Liver (tissue), 9 donors: Measurements from ENCODE around the gene ERN1. TPM values are rescaled to one million over a fixed set of nuclear protein-coding genes. Genes with fewer than 3 reads are reported as not detected.

Source experiments
- DNase-seq: peaks from one replicate; pipeline ENCODE4 v3.0.0-alpha.2; 2017; ENCODE audit warnings: low spot score
- H3K27ac ChIP-seq, 2 donors: one replicate each; pipeline ENCODE4 v1.7.0; 2013; ENCODE audit warnings: inconsistent platforms in 2 of 2, low read length in 2 of 2, control low read depth in 1 of 2, low read depth in 1 of 2, mild to moderate bottlenecking in 1 of 2
- H3K27me3 ChIP-seq, 4 donors: one replicate each; pipeline versions ENCODE4 v1.6.1 to v1.7.0; 2013; ENCODE audit warnings: low read length in 3 of 4, inconsistent platforms in 1 of 4, mild to moderate bottlenecking in 1 of 4, moderate library complexity in 1 of 4; ENCODE audit not compliant: control insufficient read depth in 4 of 4, insufficient read depth in 4 of 4
- H3K36me3 ChIP-seq, 4 donors: one replicate each; pipeline versions ENCODE4 v1.6.1 to v1.7.0; 2013; ENCODE audit warnings: low read length in 3 of 4, mild to moderate bottlenecking in 3 of 4, low read depth in 1 of 4, moderate library complexity in 1 of 4; ENCODE audit not compliant: control insufficient read depth in 4 of 4, insufficient read depth in 3 of 4
- H3K4me1 ChIP-seq, 4 donors: one replicate each; pipeline versions ENCODE4 v1.6.1 to v1.7.0; 2013; ENCODE audit warnings: low read length in 3 of 4, mild to moderate bottlenecking in 3 of 4, moderate library complexity in 1 of 4; ENCODE audit not compliant: control insufficient read depth in 4 of 4, insufficient read depth in 4 of 4
- H3K4me3 ChIP-seq, 3 donors: one replicate each; pipeline versions ENCODE4 v1.6.1 to v1.7.0; 2013; ENCODE audit warnings: low read length in 3 of 3, control low read depth in 1 of 3, low read depth in 1 of 3, mild to moderate bottlenecking in 1 of 3
- H3K9ac ChIP-seq, 2 donors: one replicate each; pipeline ENCODE4 v1.7.0; 2013; ENCODE audit warnings: low read length in 2 of 2, mild to moderate bottlenecking in 2 of 2, moderate library complexity in 2 of 2, control low read depth in 1 of 2, low read depth in 1 of 2
- H3K9me3 ChIP-seq, 4 donors: one replicate each; pipeline versions ENCODE4 v1.6.1 to v1.7.0; 2013; ENCODE audit warnings: low read length in 3 of 4; ENCODE audit not compliant: control insufficient read depth in 4 of 4
- FOXA1 ChIP-seq: IDR thresholded peaks from 2 replicates; pipeline ENCODE4 v1.6.1; 2016; ENCODE audit warnings: antibody characterized with exemption
- FOXA2 ChIP-seq: IDR thresholded peaks from 2 replicates; pipeline ENCODE4 v1.6.1; 2016; ENCODE audit warnings: antibody characterized with exemption
- GABPA ChIP-seq, 2 donors: IDR thresholded peaks in 1 of 2; conservative IDR thresholded peaks in 1 of 2; 2 replicates each; pipeline ENCODE4 v1.6.1; 2016; ENCODE audit warnings: antibody characterized with exemption in 2 of 2, mild to moderate bottlenecking in 1 of 2, moderate library complexity in 1 of 2
- HNF4A ChIP-seq, 2 donors: conservative IDR thresholded peaks; 2 replicates each; pipeline ENCODE4 v1.6.1; 2016; ENCODE audit warnings: antibody characterized with exemption in 2 of 2, mild to moderate bottlenecking in 2 of 2
- HNF4G ChIP-seq: IDR thresholded peaks from 2 replicates; pipeline ENCODE4 v1.6.1; 2016; ENCODE audit warnings: antibody characterized with exemption
- JUND ChIP-seq, 2 donors: IDR thresholded peaks; 2 replicates each; pipeline ENCODE4 v1.6.1; 2016; ENCODE audit warnings: antibody characterized with exemption in 2 of 2
- NR2F2 ChIP-seq: IDR thresholded peaks from 2 replicates; pipeline ENCODE4 v1.6.1; 2016; ENCODE audit warnings: antibody characterized with exemption
- RXRA ChIP-seq, 2 donors: IDR thresholded peaks; 2 replicates each; pipeline ENCODE4 v1.6.1; 2017 to 2018; ENCODE audit warnings: antibody characterized with exemption in 2 of 2, mild to moderate bottlenecking in 1 of 2
- SP1 ChIP-seq: IDR thresholded peaks from 2 replicates; pipeline ENCODE4 v1.6.1; 2018; ENCODE audit warnings: antibody characterized with exemption, mild to moderate bottlenecking
- TAF1 ChIP-seq: conservative IDR thresholded peaks from 2 replicates; pipeline ENCODE4 v1.6.1; 2016; ENCODE audit warnings: antibody characterized with exemption, mild to moderate bottlenecking
- WGBS: extraction: QIAGEN DNeasy Blood & Tissue Kit; methylation state at CpG from one replicate; pipeline ENCODE4 v1.1.7; 2013; 5-methylcytosine and 5-hydroxymethylcytosine counted together
- polyA plus RNA-seq, 2 donors: library from polyadenylated mRNA; stranded (reverse) in 1 of 2; unstranded in 1 of 2; fragments of 200-250 nt in 1 of 2; fragments of >200 nt in 1 of 2; fragmentation: Nextera tagmentation in 1 of 2; extraction: Ambion mirVana in 1 of 2; gene quantifications; one replicate each; pipeline versions ENCODE4 v1.2.1 to v1.2.3, GENCODE V29; 2013 to 2015
- total RNA-seq, 2 donors: library from RNA; depleted of rRNA; stranded (reverse); fragments of >200 nt; gene quantifications; one replicate each; pipeline ENCODE4 v1.2.3, GENCODE V29; 2014
- TF ChIP-seq, protein P1 (sequence below): IDR thresholded peaks from 2 replicates; pipeline ENCODE4 v1.6.1; 2016; ENCODE audit warnings: antibody characterized with exemption
- TF ChIP-seq, protein P2 (sequence below): IDR thresholded peaks from 2 replicates; pipeline ENCODE4 v1.6.1; 2016; ENCODE audit warnings: antibody characterized with exemption
- TF ChIP-seq, protein P3 (sequence below): IDR thresholded peaks from 2 replicates; pipeline ENCODE4 v1.6.1; 2016; ENCODE audit warnings: antibody characterized with exemption, mild to moderate bottlenecking
- TF ChIP-seq, protein P4 (sequence below): IDR thresholded peaks from 2 replicates; pipeline ENCODE4 v1.6.1; 2016; ENCODE audit warnings: antibody characterized with exemption
- TF ChIP-seq, protein P5 (sequence below): fragments of 150-350 bp; IDR thresholded peaks from 2 replicates; pipeline ENCODE4 v1.5.1; 2017; ENCODE audit warnings: improper control_type of control experiment, low read depth, low read length; ENCODE audit not compliant: missing input control
- donor health status: healthy.
- donor health status: healthy.
- donor health status: healthy.
- donor health status: healthy.
- donor health status: healthy.

ERN1 gene
- total and polyA plus RNA-seq, 4 donors: 6.3 to 35.1 (median 14.9) TPM

DNA sequence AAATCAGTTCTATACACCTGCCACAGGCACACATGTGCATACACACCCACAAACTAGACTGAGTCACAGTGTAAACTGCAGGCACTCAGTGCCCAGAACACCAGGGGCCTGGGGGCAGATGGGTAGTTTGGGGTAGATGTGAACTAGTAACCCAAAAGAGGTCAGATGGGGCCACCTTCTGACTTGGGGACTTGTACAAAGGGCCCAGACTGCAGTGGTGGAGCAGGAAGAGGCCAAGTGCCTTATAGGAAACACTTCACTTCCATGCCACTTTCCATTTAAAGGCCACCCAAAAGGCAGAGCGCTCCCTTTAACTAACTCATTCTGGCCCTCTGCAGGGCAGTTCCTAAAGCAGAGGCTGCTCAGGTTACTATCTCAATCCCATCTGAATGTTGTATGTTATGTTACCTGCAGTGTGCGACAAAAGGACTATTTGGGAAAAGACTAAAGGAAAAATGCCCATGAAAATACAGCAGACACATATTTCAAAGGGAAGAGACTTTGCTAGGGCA, 27.8 kb upstream of the ERN1 start:
- no peak overlapping the region for H3K4me3 ChIP-seq
- peaks cover 0 to 13% (median 7%) of the 10 kb centered on the region in 4 donors for H3K36me3 ChIP-seq
- DNase-seq: no peak
- no peak for TF ChIP-seq TAF1
- TF ChIP-seq, protein P1, sequence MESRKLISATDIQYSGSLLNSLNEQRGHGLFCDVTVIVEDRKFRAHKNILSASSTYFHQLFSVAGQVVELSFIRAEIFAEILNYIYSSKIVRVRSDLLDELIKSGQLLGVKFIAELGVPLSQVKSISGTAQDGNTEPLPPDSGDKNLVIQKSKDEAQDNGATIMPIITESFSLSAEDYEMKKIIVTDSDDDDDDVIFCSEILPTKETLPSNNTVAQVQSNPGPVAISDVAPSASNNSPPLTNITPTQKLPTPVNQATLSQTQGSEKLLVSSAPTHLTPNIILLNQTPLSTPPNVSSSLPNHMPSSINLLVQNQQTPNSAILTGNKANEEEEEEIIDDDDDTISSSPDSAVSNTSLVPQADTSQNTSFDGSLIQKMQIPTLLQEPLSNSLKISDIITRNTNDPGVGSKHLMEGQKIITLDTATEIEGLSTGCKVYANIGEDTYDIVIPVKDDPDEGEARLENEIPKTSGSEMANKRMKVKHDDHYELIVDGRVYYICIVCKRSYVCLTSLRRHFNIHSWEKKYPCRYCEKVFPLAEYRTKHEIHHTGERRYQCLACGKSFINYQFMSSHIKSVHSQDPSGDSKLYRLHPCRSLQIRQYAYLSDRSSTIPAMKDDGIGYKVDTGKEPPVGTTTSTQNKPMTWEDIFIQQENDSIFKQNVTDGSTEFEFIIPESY: no peak
- TF ChIP-seq, protein P2, sequence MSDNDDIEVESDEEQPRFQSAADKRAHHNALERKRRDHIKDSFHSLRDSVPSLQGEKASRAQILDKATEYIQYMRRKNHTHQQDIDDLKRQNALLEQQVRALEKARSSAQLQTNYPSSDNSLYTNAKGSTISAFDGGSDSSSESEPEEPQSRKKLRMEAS: no peak
- H3K9me3 ChIP-seq: no peaks in the 10 kb centered on the region
- H3K4me1 ChIP-seq: peaks cover 18 to 46% (median 35%) of the 10 kb centered on the region in 4 donors
- no peak overlapping the region for H3K9ac ChIP-seq
- H3K27me3 ChIP-seq: no peaks in the 10 kb centered on the region
- 97% methylated on average over 2 of the region's 2 CpGs for WGBS
- peak overlapping the region in 1 of 2 donors; percentile 5 for H3K27ac ChIP-seq

DNA sequence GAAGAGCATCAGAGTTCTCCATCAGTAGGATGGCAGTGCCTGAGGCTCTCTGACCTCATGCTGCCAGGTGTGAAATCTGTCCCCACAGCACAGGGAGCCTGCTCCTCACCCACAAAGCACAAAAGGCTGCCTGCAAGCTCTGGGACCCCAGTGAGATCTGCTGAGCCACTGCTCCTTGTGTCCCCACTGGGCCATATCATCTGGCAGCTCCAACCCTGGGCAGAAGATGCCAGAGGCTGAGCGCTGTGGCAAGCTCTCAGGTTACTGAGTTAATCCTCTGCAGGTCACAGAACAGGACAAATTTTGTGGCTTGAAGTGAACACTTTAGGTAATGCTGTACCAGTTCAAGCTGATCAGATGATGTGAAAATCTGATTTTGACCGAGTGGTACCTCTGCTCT, 26.7 kb upstream of the ERN1 start:
- Histone ChIP-seq H3K9me3 (no peaks in the 10 kb centered on the region), H3K4me1 (peaks cover 22 to 56% (median 45%) of the 10 kb centered on the region in 4 donors), H3K27ac (peak overlapping the region; percentile 72 to 81), H3K36me3 (peaks cover 4 to 15% (median 8%) of the 10 kb centered on the region in 4 donors), H3K27me3 (no peaks in the 10 kb centered on the region), H3K4me3 (no peak overlapping the region), H3K9ac (no peak overlapping the region)
- DNase-seq: no peak
- 43% methylated on average over 2 of the region's 2 CpGs for WGBS
- TF ChIP-seq FOXA2: no peak
- TF ChIP-seq TAF1: no peak
- TF ChIP-seq HNF4G: no peak
- TF ChIP-seq, protein P3, sequence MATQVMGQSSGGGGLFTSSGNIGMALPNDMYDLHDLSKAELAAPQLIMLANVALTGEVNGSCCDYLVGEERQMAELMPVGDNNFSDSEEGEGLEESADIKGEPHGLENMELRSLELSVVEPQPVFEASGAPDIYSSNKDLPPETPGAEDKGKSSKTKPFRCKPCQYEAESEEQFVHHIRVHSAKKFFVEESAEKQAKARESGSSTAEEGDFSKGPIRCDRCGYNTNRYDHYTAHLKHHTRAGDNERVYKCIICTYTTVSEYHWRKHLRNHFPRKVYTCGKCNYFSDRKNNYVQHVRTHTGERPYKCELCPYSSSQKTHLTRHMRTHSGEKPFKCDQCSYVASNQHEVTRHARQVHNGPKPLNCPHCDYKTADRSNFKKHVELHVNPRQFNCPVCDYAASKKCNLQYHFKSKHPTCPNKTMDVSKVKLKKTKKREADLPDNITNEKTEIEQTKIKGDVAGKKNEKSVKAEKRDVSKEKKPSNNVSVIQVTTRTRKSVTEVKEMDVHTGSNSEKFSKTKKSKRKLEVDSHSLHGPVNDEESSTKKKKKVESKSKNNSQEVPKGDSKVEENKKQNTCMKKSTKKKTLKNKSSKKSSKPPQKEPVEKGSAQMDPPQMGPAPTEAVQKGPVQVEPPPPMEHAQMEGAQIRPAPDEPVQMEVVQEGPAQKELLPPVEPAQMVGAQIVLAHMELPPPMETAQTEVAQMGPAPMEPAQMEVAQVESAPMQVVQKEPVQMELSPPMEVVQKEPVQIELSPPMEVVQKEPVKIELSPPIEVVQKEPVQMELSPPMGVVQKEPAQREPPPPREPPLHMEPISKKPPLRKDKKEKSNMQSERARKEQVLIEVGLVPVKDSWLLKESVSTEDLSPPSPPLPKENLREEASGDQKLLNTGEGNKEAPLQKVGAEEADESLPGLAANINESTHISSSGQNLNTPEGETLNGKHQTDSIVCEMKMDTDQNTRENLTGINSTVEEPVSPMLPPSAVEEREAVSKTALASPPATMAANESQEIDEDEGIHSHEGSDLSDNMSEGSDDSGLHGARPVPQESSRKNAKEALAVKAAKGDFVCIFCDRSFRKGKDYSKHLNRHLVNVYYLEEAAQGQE: no peak
- no peak for TF ChIP-seq HNF4A (conservative IDR thresholded peaks at IDR 0.05)
- TF ChIP-seq SP1: no peak

DNA sequence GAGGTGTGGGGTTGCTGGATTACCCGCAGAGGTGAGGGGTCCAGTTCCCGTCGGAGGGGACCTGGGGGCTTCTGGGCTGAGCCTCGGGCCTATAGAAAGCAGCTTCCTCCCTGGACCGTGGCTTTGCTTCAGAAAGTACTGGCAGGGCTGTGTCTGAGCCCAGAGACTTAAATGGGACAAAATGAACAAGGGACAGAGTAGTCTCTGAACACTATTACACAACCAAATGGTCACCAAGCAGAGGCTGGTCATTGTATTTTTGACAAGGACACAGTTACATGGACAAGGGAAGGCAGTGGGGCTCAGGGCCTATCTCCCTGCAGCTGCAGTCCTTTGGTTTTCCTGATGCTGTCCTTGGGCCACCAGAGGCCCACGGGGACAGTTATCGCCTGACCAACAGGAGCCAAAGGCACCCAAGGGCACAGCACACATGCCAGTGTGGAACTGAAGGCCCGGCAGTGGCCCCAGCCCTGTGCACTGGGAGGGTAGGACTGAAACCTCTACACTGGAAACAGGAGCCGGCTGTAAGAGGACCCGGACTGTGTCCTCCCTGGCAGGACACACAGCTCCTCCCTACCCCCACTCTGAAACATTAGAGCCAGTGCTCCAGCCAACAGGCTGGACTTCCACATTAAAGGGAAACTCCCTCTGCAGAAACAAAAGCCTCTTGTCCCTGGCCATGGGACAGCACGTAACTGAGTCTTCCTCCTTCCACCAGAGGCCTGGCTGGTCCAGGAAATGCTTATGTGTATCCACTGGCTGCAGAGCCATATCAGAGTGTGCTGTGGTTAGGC, 26.0 kb upstream of the ERN1 start:
- no peaks in the 10 kb centered on the region for H3K27me3 ChIP-seq
- H3K4me3 ChIP-seq: no peak overlapping the region
- H3K9ac ChIP-seq: peak overlapping the region in 1 of 2 donors; percentile 16
- DNase-seq: no peak
- peak overlapping the region; percentile 72 to 81 for H3K27ac ChIP-seq
- H3K9me3 ChIP-seq: no peaks in the 10 kb centered on the region
- H3K4me1 ChIP-seq: peaks cover 22 to 63% (median 51%) of the 10 kb centered on the region in 4 donors
- 41% methylated on average over 11 of the region's 11 CpGs for WGBS
- H3K36me3 ChIP-seq: peaks cover 4 to 15% (median 8%) of the 10 kb centered on the region in 4 donors
- TF ChIP-seq JUND (IDR thresholded peaks at IDR 0.05) (peak in 1 of 2 donors; percentile 63), RXRA (IDR thresholded peaks at IDR 0.05) (peak; percentile 86 to 87), HNF4G (peak; percentile 83), GABPA (IDR thresholded peaks at IDR 0.05 in 1 of 2, conservative IDR thresholded peaks at IDR 0.05 in 1 of 2) (peak in 1 of 2 donors; percentile 8), FOXA1 (no peak), SP1 (peak; percentile 97), TAF1 (peak; percentile 75), HNF4A (conservative IDR thresholded peaks at IDR 0.05) (peak; percentile 89 to 90), NR2F2 (no peak), FOXA2 (peak; percentile 44)
- TF ChIP-seq, protein P4, sequence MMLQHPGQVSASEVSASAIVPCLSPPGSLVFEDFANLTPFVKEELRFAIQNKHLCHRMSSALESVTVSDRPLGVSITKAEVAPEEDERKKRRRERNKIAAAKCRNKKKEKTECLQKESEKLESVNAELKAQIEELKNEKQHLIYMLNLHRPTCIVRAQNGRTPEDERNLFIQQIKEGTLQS: no peak
- TF ChIP-seq, protein P5, sequence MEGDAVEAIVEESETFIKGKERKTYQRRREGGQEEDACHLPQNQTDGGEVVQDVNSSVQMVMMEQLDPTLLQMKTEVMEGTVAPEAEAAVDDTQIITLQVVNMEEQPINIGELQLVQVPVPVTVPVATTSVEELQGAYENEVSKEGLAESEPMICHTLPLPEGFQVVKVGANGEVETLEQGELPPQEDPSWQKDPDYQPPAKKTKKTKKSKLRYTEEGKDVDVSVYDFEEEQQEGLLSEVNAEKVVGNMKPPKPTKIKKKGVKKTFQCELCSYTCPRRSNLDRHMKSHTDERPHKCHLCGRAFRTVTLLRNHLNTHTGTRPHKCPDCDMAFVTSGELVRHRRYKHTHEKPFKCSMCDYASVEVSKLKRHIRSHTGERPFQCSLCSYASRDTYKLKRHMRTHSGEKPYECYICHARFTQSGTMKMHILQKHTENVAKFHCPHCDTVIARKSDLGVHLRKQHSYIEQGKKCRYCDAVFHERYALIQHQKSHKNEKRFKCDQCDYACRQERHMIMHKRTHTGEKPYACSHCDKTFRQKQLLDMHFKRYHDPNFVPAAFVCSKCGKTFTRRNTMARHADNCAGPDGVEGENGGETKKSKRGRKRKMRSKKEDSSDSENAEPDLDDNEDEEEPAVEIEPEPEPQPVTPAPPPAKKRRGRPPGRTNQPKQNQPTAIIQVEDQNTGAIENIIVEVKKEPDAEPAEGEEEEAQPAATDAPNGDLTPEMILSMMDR: no peak
- TF ChIP-seq, protein P1: peak; percentile 78
